ENCODE measurements around the gene NCOR1. TPM values are rescaled to one million over a fixed set of nuclear protein-coding genes. Genes with fewer than 3 reads are reported as not detected.

The NCOR1 gene
- total and polyA plus RNA-seq, 2 of the 13 experiments (the other 11 are each of a cell fraction or from before 2014, with no cell fraction given) = 57.0 to 71.7 TPM

GRCh38 chr17:15981208-15981607 lies 234.1 kb downstream of the NCOR1 start (continued):
- TF ChIP-seq ZNF460 (CRISPR knock-in tag; IDR thresholded peaks at IDR 0.05; ENCODE audit: borderline replicate concordance) = no peak
- TF ChIP-seq ZNF292 (CRISPR knock-in tag; IDR thresholded peaks at IDR 0.05; ENCODE audit: borderline replicate concordance, low read depth) = no peak
- TF ChIP-seq KDM5A (IDR thresholded peaks at IDR 0.05; ENCODE audit: borderline replicate concordance, low read length) = no peak
- no peak for TF ChIP-seq ZNF780A (CRISPR knock-in tag; IDR thresholded peaks at IDR 0.05)
- no peak for TF ChIP-seq TEF (CRISPR knock-in tag; IDR thresholded peaks at IDR 0.05)
- TF ChIP-seq ZNF557 (CRISPR knock-in tag; IDR thresholded peaks at IDR 0.05) = no peak
- TF ChIP-seq ZBTB39 (CRISPR knock-in tag; IDR thresholded peaks at IDR 0.05) = no peak
- TF ChIP-seq ZBTB2 (CRISPR knock-in tag; IDR thresholded peaks at IDR 0.05; ENCODE audit: low read depth) = no peak
- no peak for TF ChIP-seq ZSCAN31 (CRISPR knock-in tag; IDR thresholded peaks at IDR 0.05; ENCODE audit: low read depth)
- no peak for TF ChIP-seq TMF1 (CRISPR knock-in tag; IDR thresholded peaks at IDR 0.05; ENCODE audit: low read depth)

Small RNA genes lying within 50 kb of the gene (small RNA-seq; reads per million reads assigned to genes)
- gene RNU6-314P (ENCODE audit: insufficient read depth in 2 of 3, insufficient read length in 3 of 3, low read depth in 2 of 3, low replicate concordance in 1 of 3) (0 reads per million in 3 experiments), gene RNU6-862P (ENCODE audit: insufficient read depth in 2 of 3, insufficient read length in 3 of 3, low read depth in 2 of 3, low replicate concordance in 1 of 3) (0 to 0.97 (median 0.33) reads per million in 3 experiments)

Other genes starting within 250 kb of the NCOR1 start
- gene ZSWIM7, start 215.8 kb downstream of the NCOR1 start, total RNA-seq (2016; rRNA removed; fragmentation: Illumina TruSeq; extraction: Trizol) = 13.1 and 16.8 TPM in 2 replicates
- 24.9 and 28.1 TPM in 2 replicates for gene ZSWIM7, start 215.8 kb downstream of the NCOR1 start, polyA plus RNA-seq (2011; rRNA removed)
- gene TTC19, start 215.7 kb downstream of the NCOR1 start, total RNA-seq (2016; rRNA removed; fragmentation: Illumina TruSeq; extraction: Trizol) = 22.7 and 24.3 TPM in 2 replicates
- 4.4 and 5.6 TPM in 2 replicates for gene TTC19, start 215.7 kb downstream of the NCOR1 start, polyA plus RNA-seq (2011; rRNA removed)
- 9.8 and 28.5 TPM in 2 replicates for gene PIGL, start 1.7 kb upstream of the NCOR1 start, total RNA-seq (2016; rRNA removed; fragmentation: Illumina TruSeq; extraction: Trizol)
- gene PIGL, start 1.7 kb upstream of the NCOR1 start, polyA plus RNA-seq (2011; rRNA removed) = 63.8 and 89.6 TPM in 2 replicates
- gene CENPV, start 137.9 kb upstream of the NCOR1 start, total RNA-seq (2016; rRNA removed; fragmentation: Illumina TruSeq; extraction: Trizol) = 216 and 292 TPM in 2 replicates
- gene CENPV, start 137.9 kb upstream of the NCOR1 start, polyA plus RNA-seq (2011; rRNA removed) = 159 and 193 TPM in 2 replicates
- 2,066 and 2,598 TPM in 2 replicates for gene UBB, start 165.6 kb upstream of the NCOR1 start, total RNA-seq (2016; rRNA removed; fragmentation: Illumina TruSeq; extraction: Trizol)
- gene UBB, start 165.6 kb upstream of the NCOR1 start, polyA plus RNA-seq (2011; rRNA removed) = 1,130 and 1,263 TPM in 2 replicates
- 7.3 and 13.6 TPM in 2 replicates for gene TRPV2, start 200.0 kb upstream of the NCOR1 start, total RNA-seq (2016; rRNA removed; fragmentation: Illumina TruSeq; extraction: Trizol)
- 21.3 and 37.6 TPM in 2 replicates for gene TRPV2, start 200.0 kb upstream of the NCOR1 start, polyA plus RNA-seq (2011; rRNA removed)